GM19193 (cell line): ENCODE results near the gene CAPZB.

ENCODE experiments used
- POLR2A ChIP-seq: IDR thresholded peaks from 4 replicates; pipeline ENCODE4 v1.6.1; 2011; ENCODE audit not compliant: insufficient read depth, insufficient read length; ENCODE audit errors: extremely low read depth

The CAPZB gene

GRCh38 chr1:19485362-19486187 is at the start of gene CAPZB:
Gene CAPZB, minus strand, starts transcription at chr1:19485539. Its CDS starts 101 bp downstream, at chr1:19485438.
- TF ChIP-seq POLR2A, result peak; percentile 87

DNA sequence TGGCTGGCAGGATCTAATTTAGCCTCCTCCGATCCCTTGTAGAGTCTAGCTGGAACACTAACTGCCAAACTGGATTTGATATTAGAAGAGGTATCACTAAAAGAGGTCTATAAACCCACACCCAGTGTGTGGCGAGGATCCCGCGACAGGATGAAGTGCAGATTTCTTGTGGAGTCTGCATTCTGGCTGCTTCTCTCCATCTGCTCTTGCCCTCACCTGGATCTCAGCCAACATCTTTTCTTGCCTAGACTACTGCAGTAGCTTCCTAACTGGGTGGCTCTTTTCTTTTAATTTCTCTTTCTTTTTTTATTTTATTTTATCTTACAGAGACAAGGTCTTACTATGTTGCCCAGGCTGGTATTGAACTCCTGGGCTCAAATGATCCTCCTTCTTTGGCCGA is 48.9 kb upstream of the CAPZB start:
- TF ChIP-seq POLR2A, result no peak

DNA sequence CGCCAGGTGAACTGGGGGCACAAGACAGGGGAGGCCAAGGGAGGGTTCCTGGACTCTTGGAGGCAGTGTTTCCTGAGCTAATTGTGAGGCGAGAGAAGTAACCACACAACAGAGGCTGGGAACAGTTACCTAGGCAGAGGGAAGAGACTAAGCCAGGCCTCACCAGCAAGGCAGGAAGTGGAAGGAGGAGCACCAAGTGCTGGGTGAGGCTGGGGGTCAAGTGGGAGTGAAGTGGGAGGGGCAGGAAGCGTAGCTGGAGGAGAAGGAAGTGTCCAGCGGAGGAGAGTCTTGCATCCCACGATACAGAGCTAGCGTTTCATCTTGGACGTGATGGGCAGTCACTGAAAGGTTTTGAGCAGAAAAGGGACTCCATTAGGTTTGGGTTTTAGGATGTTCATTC is 48.3 kb upstream of the CAPZB start:
- no peak for TF ChIP-seq POLR2A

DNA sequence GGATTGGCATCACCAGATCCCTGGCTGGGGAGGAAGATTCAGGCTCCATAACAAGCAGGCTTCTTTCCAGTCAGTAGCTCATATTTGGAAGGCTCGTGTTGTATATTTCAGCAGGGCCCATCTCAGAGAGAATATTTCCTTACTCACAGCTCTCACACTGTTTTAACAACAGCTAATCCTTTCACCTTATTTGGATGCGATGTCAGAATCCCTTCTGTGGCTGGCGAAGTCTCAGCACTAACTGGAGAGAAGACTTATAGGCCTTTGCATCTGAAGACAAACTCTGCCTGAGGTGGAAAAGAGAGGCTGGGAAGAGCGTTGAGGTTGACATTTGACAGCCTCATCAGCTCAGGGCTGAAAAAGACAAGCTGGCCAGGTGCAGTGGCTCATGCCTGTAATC is 47.2 kb upstream of the CAPZB start:
- no peak for TF ChIP-seq POLR2A

DNA sequence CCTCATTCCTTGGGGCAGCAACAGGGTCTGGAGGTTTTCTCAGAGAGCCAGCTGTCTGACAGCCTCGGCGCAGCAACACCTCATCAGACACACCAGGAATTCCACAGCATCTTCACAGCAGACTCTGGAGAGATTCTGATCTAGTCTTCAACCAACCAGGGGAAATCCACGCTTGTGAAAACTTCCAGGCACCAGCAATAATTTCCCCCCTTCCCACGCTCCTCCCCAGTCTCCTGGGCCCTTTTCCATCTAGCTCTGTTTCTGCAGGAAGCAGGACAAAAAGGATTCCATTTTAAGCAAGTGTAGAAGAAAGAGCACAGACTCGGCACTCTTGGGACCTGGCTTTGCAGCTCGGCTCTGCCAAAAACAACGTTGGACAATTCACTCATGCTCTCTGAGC is 44.3 kb upstream of the CAPZB start:
- TF ChIP-seq POLR2A, result no peak

GRCh38 chr1:19528438-19528837 is 43.1 kb upstream of the CAPZB start:
- TF ChIP-seq POLR2A, result no peak

GRCh38 chr1:19525607-19526545 is 40.5 kb upstream of the CAPZB start:
- TF ChIP-seq POLR2A, result no peak

DNA sequence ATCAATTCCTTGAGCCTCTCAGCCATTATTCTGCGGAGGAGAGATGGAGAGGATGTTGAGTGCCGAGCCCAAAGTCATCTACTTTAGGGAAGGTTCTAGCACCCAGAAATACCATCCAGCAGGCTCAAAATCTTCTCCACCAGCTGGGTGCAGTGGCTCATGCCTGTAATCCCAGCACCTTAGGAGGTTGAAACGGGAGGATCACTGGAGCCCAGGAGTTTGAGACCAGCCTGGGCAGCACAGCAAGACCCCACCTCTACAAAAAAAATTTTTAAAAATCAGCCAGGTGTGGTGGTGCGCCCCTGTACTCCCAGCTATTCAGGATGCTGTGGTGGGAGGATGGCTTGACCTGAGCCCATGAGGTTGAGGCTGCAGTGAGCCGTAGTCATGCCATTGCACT is 39.5 kb upstream of the CAPZB start:
- TF ChIP-seq POLR2A, result no peak

DNA sequence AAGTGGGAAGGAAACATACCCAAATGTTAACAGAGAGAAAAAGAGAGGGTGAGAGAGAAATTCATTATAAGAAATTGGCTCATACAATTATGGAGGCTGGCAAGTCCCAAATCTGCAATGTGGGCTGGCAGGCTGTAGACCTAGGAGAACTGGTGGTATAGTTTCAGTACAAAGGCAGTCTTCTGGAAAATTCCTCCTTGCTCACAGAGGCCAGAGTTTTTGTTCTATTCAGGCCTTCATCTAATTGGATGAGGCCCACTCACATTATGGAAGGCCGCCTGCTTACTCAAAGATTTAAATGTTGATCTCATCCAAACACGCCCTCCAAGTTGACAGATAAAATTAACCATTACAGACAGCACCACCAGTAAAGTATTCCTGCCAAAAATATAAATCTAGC is 36.1 kb upstream of the CAPZB start:
- no peak for TF ChIP-seq POLR2A

DNA sequence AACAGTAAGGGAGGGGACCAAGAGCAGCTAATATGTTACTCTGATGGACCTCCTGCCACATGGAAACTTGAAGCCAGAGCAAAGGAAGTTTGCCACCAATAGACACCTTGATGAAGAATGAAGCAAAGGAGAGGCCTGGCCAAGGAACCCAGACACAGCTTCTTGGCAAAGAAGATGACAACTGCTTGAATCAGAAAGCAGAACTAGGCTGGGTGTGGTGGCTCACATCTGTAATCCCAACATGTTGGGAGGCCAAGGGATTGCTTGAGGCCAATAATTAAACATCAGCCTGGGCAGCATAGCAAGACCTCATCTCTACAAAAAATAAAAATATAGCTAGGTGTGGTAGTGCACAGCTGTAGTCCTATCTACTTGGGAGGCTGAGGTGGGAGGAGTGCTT is 31.7 kb upstream of the CAPZB start:
- TF ChIP-seq POLR2A, result no peak

DNA sequence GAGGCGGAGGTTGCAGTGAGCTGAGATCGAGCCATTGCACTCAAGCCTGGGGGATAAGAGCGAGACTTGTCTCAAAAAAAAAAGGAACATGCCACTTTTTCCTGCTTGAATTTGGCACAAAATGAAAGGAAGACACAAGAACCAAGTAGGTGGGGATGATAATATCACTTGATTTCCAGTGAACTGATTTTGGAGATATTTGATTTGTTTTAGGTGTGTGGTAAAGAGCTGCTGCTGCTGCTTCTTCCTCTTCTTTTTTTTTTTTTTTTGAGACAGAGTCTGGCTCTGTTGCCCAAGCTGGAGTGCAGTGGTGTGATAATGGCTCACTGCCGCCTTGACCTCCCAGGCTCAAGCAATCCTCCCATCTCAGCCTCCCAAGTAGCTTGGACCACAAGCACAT is 29.9 kb upstream of the CAPZB start:
- TF ChIP-seq POLR2A, result no peak

- TF ChIP-seq POLR2A, result no peak
Measured at GRCh38 chr1:19514391-19514831, 29.1 kb upstream of the CAPZB start.

- no peak for TF ChIP-seq POLR2A
Measured at GRCh38 chr1:19512545-19512944, 27.2 kb upstream of the CAPZB start.

GRCh38 chr1:19511116-19511515 is 25.8 kb upstream of the CAPZB start:
- no peak for TF ChIP-seq POLR2A

GRCh38 chr1:19507516-19507915 is 22.2 kb upstream of the CAPZB start:
- no peak for TF ChIP-seq POLR2A
